Duodenal mucosa (tissue), 2 donors: ENCODE measurements around the gene OTULIN.
A peak's percentile ranks its signal among the peaks of the same experiment; 100 is the strongest.

ENCODE experiments used
- H3K27ac ChIP-seq: one replicate; pipeline ENCODE4 v1.7.0; 2013; ENCODE audit warnings: low read depth, low read length
- H3K27me3 ChIP-seq, 2 donors: one replicate each; pipeline ENCODE4 v1.7.0; 2013; ENCODE audit warnings: low read length in 2 of 2, control low read depth in 1 of 2; ENCODE audit not compliant: insufficient read depth in 2 of 2, control insufficient read depth in 1 of 2
- H3K36me3 ChIP-seq, 2 donors: one replicate each; pipeline ENCODE4 v1.7.0; 2013; ENCODE audit warnings: low read length in 2 of 2, control low read depth in 1 of 2; ENCODE audit not compliant: insufficient read depth in 2 of 2, control insufficient read depth in 1 of 2
- H3K4me1 ChIP-seq, 2 donors: one replicate each; pipeline ENCODE4 v1.7.0; 2013; ENCODE audit warnings: low read length in 2 of 2, control low read depth in 1 of 2; ENCODE audit not compliant: insufficient read depth in 2 of 2, control insufficient read depth in 1 of 2
- H3K4me3 ChIP-seq, 2 donors: one replicate each; pipeline ENCODE4 v1.7.0; 2013; ENCODE audit warnings: low read length in 2 of 2, low read depth in 1 of 2
- H3K9ac ChIP-seq, 2 donors: one replicate each; pipeline ENCODE4 v1.7.0; 2013; ENCODE audit warnings: low read length in 2 of 2, low read depth in 1 of 2
- H3K9me3 ChIP-seq, 2 donors: one replicate each; pipeline ENCODE4 v1.7.0; 2013; ENCODE audit warnings: low read length in 2 of 2, control low read depth in 1 of 2; ENCODE audit not compliant: control insufficient read depth in 1 of 2

The OTULIN gene

DNA sequence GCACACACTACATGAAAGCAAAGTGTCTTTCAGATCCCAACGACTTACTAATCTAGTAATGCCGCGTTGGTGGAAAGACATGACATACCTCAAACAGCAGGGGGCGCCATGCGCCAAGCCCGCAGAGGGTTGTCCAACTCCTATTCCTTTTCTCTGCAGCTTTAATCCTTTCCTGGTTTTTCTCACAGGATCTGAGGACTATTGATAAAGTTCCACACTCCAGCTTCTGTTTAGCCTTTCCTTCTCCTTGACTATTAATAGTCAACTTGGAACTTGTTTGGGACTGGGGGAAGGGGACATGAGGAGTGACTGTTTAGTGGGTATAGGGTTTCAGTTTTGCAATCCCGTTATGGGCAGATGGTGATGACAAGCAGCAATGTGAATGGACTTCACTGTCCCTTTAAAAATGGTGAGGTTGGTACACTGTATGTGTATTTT, 62.9 kb downstream of the OTULIN start:
- peaks cover under 1 to 33% of the 10 kb centered on the region in 2 donors for H3K36me3 ChIP-seq
- H3K4me3 ChIP-seq = no peak overlapping the region
- H3K9ac ChIP-seq = no peak overlapping the region
- H3K27me3 ChIP-seq = no peaks in the 10 kb centered on the region
- H3K9me3 ChIP-seq = no peaks in the 10 kb centered on the region
- peaks cover 12 to 16% of the 10 kb centered on the region in 2 donors for H3K4me1 ChIP-seq
- H3K27ac ChIP-seq = no peak overlapping the region

- H3K4me1 ChIP-seq = peaks cover 12 to 16% of the 10 kb centered on the region in 2 donors
- H3K27ac ChIP-seq = no peak overlapping the region
Measured at GRCh38 chr5:14727928-14728458, 63.5 kb downstream of the OTULIN start.

GRCh38 chr5:14728459-14728938, 64.0 kb downstream of the OTULIN start:
- Histone ChIP-seq H3K9me3 (no peaks in the 10 kb centered on the region), H3K36me3 (peaks cover 4 to 44% of the 10 kb centered on the region in 2 donors), H3K9ac (peak overlapping the region in 1 of 2 donors; percentile 34), H3K27ac (no peak overlapping the region), H3K4me3 (no peak overlapping the region), H3K27me3 (no peaks in the 10 kb centered on the region), H3K4me1 (peaks cover 12 to 16% of the 10 kb centered on the region in 2 donors)

More at GRCh38 chr5:14727928-14728458, 63.5 kb downstream of the OTULIN start:
- Histone ChIP-seq H3K4me3 (no peak overlapping the region), H3K27me3 (no peaks in the 10 kb centered on the region), H3K9me3 (no peaks in the 10 kb centered on the region), H3K36me3 (peaks cover 4 to 39% of the 10 kb centered on the region in 2 donors), H3K9ac (no peak overlapping the region)

DNA sequence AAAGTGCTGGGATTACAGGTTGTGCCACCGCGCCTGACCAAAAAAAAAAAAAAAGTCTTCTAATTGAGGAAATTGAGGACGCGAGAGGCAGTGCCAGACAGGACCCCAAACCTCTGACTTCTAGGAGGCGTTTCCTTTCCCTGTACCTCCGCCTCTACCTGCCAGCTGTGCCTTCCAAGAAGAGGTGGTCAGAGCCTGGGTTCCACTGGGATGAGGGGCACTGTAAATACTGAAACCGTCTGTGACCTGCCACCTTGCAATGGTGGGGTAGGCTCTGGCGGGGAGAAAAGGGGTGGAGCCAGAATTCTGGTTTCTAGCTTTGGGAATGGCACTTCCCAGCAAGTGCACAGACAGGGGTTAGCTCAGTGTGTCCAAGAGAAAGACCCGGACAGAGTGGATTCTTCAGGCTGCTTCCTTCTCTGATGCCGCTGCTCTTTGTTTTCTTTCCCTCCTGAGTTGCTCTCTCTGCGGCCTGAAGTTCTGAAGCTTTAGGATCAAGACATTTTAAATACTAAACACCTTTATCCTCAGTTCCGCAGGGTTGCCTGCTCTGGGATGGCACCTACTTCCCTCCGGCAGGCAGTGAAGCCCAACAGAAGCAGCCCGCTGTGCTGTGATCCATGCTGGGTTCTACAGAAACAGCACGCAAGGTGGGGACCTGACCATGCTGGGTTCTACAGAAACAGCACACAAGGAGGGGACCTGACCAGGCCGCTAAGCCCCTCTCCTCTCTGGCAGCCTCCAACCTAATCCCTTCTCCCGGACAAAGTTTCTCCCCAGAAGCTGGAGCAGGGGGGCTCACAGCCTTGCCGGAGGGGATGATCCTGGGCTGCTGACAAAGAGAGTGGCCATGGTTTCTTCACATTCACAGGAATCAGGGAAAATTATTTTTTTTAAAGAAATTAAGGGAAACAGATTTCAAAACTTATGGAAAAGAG, 65.2 kb downstream of the OTULIN start:
- Histone ChIP-seq H3K9me3 (no peaks in the 10 kb centered on the region), H3K9ac (no peak overlapping the region), H3K36me3 (peaks cover 4 to 50% of the 10 kb centered on the region in 2 donors), H3K4me3 (no peak overlapping the region), H3K27me3 (no peaks in the 10 kb centered on the region), H3K4me1 (peaks cover 12 to 16% of the 10 kb centered on the region in 2 donors), H3K27ac (no peak overlapping the region)

- H3K36me3 ChIP-seq = peaks cover 4 to 45% of the 10 kb centered on the region in 2 donors
- H3K27ac ChIP-seq = no peak overlapping the region
- H3K27me3 ChIP-seq = no peaks in the 10 kb centered on the region
Measured at GRCh38 chr5:14730466-14730865, 65.9 kb downstream of the OTULIN start.

DNA sequence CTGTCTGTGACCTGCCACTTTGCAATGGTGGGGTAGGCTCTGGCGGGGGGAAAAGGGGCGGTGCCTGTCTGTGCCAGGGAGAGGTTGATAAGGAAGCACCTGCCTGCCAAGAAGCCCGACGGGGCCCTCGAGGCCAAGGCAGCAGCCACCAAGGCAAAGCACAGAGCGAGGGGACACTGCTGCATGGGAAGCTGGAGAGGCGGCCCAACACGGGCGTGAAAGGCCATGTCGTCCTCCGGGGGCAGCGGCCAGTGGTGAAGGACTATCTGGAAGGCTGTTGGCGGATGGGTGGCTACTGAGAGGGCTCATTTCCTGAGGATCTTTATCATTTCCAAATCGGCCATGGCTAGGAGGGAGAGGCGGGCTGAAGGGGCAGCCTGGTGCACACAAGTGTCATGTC, 66.4 kb downstream of the OTULIN start:
- Histone ChIP-seq H3K9me3 (no peaks in the 10 kb centered on the region), H3K27ac (no peak overlapping the region), H3K4me1 (peaks cover 12 to 16% of the 10 kb centered on the region in 2 donors)

More at GRCh38 chr5:14730466-14730865, 65.9 kb downstream of the OTULIN start:
- Histone ChIP-seq H3K9me3 (no peaks in the 10 kb centered on the region), H3K9ac (no peak overlapping the region), H3K4me1 (peaks cover 12 to 16% of the 10 kb centered on the region in 2 donors), H3K4me3 (no peak overlapping the region)

DNA sequence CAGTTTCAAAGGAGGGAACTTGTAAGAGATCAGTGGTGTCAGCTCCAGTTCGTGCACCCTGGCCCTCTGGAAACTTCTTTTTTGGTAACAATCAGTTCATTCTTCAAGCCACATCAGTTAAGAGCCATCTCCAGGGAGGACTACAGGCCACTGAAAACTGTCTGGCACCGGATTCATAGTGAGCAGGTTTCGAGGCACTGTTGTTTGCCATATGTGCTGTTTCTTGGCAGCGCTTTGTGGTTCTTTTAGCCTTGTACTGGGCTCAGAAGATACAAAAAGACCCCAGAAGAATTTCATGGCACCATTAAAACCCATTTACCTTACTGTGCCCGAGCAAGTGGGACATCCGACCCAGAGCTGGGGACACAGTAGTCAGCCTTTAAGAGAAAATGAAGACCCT, 68.5 kb downstream of the OTULIN start:
- no peak overlapping the region for H3K4me3 ChIP-seq
- peaks cover 4 to 48% of the 10 kb centered on the region in 2 donors for H3K36me3 ChIP-seq
- H3K9me3 ChIP-seq = no peaks in the 10 kb centered on the region
- H3K27ac ChIP-seq = no peak overlapping the region
- H3K27me3 ChIP-seq = no peaks in the 10 kb centered on the region
- H3K4me1 ChIP-seq = peaks cover 5 to 10% of the 10 kb centered on the region in 2 donors
- H3K9ac ChIP-seq = no peak overlapping the region

More for the DNA sequence above, 66.4 kb downstream of the OTULIN start:
- no peak overlapping the region for H3K4me3 ChIP-seq
- H3K36me3 ChIP-seq = peaks cover 4 to 45% of the 10 kb centered on the region in 2 donors
- no peaks in the 10 kb centered on the region for H3K27me3 ChIP-seq
- H3K9ac ChIP-seq = no peak overlapping the region

GRCh38 chr5:14733661-14734060, 69.1 kb downstream of the OTULIN start:
- Histone ChIP-seq H3K36me3 (peaks cover 4 to 55% of the 10 kb centered on the region in 2 donors), H3K9ac (no peak overlapping the region), H3K4me3 (no peak overlapping the region), H3K9me3 (no peaks in the 10 kb centered on the region), H3K27ac (no peak overlapping the region), H3K4me1 (peaks cover 0 to 3% of the 10 kb centered on the region in 2 donors), H3K27me3 (no peaks in the 10 kb centered on the region)

DNA sequence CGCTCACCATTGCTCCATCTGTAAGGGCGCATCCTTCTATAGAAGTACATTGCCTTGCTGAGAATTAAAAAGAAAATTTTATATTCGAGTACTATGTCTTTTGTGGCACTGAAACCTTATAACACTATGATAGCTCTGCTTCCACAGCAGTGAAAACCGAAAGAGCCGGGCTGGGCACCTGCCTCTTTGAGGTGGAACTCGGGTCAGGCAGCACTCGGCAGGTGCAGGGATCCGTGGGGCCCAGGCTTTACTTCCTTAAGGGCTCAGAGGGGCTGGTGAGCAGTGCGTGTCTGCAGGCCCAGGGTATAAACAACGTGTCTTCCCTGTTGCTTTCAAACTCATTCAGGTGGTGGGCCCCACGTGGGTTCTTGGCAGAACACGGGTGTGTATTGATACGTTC, 69.9 kb downstream of the OTULIN start:
- H3K36me3 ChIP-seq = peaks cover 4 to 56% of the 10 kb centered on the region in 2 donors
- no peak overlapping the region for H3K9ac ChIP-seq
- H3K4me3 ChIP-seq = no peak overlapping the region
- H3K4me1 ChIP-seq = no peaks in the 10 kb centered on the region
- no peaks in the 10 kb centered on the region for H3K27me3 ChIP-seq
- H3K27ac ChIP-seq = no peak overlapping the region
- H3K9me3 ChIP-seq = no peaks in the 10 kb centered on the region

GRCh38 chr5:14735944-14736343, 71.4 kb downstream of the OTULIN start:
- Histone ChIP-seq H3K9me3 (no peaks in the 10 kb centered on the region), H3K27ac (no peak overlapping the region), H3K27me3 (no peaks in the 10 kb centered on the region), H3K4me1 (no peaks in the 10 kb centered on the region), H3K4me3 (no peak overlapping the region), H3K36me3 (peaks cover 9 to 56% of the 10 kb centered on the region in 2 donors), H3K9ac (no peak overlapping the region)
